ENCODE results near the gene PAGE2B. TPM values are rescaled to one million over a fixed set of nuclear protein-coding genes. Genes with fewer than 3 reads are reported as not detected.
"Not testable (repeated sequence)": the region's sequence is repeated elsewhere in the genome, so short reads cannot be mapped to it uniquely, and the experiment has no call there.

PAGE2B gene
- polyA plus RNA-seq (ENCODE audit: insufficient read depth in 1 of 5, insufficient read length in 5 of 5, low replicate concordance in 1 of 5) = not detected
- long read RNA-seq, donor 1 = 0 reads
- long read RNA-seq, donor 2 = 0 reads
- long read RNA-seq, donor 3 = 0 reads
- long read RNA-seq, donor 4 = 0 reads
- long read RNA-seq, donor 5 = 0 reads
- long read RNA-seq, donor 6 = 0 reads
- long read RNA-seq, donor 7 = 0 reads
- long read RNA-seq, donor 8 = 0 reads

DNA sequence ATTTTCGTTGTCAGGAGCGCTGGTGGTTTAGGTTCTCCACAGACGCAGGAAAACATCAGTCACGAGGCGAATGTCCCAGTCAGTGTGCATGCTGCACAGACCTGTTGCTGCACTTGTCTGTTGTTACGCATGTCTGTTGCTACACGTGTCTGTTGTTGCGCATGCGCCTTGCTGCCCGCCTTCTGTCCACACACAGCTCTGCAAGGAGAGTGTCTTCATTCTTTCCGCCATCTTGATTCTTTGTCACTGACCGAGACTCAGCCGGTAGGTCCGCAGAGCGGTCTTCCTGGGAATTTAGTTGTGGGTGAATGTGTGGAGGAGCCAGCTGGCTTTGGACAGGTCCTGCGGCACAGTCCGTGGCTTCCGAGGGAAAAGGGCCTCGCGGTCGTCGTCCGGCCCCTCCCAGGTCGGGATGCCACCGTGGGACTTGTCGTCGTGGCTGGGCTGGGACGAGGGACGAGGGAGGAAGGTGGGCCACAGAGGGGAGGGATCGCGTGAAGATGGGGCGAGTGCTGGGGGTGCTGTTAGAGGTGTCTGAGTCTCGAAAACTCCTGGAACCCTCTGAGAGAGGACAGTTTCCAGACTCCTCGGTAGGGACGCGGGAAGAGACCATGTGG is at the start of gene PAGE2B:
TSS of gene PAGE2B (plus strand) at position 180 of the 617 bp plus-strand sequence. CDS start 1,012 bp downstream, outside the sequence.
- DNase-seq = no peak

GRCh38 chrX:55026143-55026542 is 48.7 kb upstream of the PAGE2B start:
- no peak for DNase-seq

DNA sequence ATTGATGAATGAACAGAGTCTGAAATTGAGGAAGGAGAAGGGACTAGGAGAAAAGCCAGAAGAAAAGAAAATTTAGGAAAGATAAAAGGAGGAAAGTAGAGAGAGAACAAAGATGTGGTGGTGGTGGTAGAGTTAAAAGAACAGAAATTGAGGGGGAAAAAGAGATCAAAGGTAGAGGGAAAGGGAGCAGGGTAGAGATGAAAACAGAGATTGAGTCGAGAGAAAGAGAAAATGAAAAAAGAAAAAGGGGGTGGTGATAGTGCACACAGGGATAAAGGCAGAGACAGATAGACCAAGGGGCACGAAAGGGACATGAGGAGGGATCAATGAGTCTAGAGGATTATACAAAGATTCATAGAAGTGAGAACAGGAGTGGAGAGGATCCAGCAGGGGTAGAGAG is 48.0 kb upstream of the PAGE2B start:
- no peak for DNase-seq

DNA sequence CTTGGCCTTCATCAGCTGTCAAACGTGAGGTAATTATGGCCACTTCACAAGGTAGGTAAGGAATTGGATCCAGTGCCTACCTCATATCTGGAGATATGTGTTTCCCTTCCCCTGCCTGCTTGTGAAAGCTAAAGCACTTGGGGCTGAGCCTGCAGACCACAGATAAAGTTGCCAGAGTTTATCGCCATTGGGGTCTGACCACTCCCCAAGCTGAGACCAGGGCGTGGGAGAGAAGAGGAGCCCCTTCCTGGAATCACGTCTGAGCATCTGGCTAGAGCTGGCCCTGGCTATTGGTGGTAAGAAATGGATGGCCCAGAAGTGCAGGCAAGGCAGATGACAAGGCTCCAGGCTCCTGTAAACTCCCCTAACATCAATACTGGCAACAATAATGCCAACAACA is 46.8 kb upstream of the PAGE2B start:
- no peak for DNase-seq

DNA sequence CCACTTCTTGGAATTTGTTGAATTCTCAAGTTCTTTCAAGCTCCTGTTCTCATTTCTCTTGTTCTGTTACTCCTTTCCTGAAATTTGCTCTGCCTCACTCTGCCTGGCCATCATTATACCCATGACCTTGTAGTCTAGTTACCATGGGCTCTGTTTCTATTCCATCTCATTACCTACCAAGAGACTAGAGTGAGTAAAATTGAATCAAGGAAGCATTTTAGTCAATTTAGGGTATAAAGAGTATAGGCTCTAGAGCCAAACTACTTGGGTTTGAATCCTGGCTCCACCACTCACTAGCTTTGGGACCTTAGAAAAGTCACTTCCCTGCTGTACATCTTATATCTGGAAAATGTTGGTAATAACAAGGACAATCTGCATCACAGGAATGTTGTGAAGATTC is 46.2 kb upstream of the PAGE2B start:
- DNase-seq = no peak

DNA sequence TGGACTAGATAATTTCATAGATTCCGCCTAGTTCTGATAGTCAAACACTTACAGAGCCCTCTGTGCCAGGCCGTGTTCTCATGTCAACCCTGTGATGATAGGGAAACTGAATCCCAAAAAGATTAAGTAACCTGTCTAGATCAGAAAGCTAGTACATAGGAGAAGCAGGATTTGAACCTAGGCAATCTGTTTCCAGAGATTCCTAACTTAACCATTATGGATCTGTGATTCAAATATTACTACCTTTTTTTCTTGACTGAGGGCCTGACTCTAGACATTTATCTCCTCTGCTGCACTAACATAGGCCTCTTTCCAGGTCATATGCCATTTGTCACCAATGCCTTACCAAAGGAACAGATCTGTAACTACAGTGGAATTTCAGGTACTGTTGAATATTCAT is 45.5 kb upstream of the PAGE2B start:
- DNase-seq = no peak

- no peak for DNase-seq
Observed at GRCh38 chrX:55030271-55031205, 44.3 kb upstream of the PAGE2B start, which contains the start of gene ALAS2. TSS of gene ALAS2 (minus strand) at chrX:55030977. CDS start at chrX:55026000, 4,977 bp downstream.

- DNase-seq = no peak
Observed at GRCh38 chrX:55033429-55033828, 41.4 kb upstream of the PAGE2B start.

- DNase-seq = no peak
Observed at GRCh38 chrX:55039471-55039870, 35.4 kb upstream of the PAGE2B start.

DNA sequence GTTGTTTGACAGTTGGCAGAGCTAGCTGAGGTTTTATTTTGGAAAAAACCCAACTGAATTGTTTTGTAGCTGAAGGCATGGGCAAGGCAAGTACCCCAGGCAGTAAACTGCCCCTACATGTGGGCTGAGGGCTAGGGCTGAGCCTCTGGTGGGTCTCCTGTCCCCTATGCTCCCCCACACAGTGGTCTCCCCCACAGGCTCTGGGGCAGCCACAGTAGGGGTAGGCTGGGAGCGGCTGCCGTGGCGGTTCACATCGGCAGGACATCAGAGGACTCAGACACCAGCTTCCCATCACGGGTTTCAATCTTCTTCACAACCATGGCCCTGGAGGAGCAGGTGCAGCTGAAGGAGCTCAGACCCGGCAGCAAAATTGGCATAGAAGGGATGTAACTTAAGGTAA is 33.3 kb upstream of the PAGE2B start:
- no peak for DNase-seq

DNA sequence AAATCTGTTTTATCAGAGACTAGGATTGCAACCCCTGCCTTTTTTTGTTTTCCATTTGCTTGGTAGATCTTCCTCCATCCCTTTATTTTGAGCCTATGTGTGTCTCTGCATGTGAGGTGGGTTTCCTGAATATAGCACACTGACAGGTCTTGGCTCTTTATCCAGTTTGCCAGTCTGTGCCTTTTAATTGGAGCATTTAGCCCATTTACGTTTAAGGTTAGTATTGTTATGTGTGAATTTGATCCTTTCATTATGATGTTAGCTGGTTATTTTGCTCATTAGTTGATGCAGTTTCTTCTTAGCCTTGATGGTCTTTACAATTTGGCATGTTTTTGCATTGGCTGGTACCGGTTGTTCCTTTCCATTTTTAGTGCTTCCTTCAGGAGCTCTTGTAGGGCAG is 24.2 kb upstream of the PAGE2B start:
- not testable (repeated sequence) for DNase-seq

DNA sequence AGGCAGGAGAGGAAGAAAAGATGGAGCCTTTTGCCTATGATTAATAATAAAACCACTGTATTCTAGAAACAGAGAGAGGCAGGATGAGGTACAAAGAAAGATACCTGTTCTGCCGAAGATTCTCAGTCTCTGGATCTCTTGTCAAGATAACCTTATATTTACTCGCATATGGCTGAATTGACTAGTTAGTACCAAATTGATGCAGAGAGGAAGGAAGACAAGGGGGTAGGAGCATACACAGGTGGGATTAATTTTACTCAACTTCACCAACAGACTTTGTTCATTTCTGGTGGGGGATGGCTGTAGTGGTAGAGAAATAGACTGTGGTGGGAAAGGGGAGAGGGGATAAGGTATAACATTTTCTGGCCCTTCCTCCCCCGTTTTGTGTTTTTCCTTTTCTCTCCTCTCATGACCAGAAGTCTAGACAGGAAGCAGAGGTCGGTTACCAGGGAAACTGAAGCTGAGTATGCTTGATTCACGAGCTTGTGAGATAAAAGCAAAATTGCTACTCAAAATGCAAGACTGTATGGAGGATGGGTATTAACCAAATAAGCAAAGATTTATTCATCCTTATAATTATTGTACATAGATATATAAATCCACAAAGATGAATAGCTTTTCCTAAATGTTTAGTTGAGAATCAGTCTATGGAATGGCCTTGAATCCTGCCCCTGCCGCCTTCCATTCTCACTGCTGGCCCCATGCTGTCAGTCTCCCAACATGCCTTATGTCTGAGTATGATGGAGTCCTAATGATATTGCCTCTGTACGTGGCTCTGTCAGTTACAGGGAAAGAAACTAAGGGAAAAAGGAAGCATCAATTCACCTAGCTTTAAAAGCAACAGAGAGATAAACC is 17.8 kb upstream of the PAGE2B start:
- DNase-seq = peak in 1 of 2 donors; percentile 2

DNA sequence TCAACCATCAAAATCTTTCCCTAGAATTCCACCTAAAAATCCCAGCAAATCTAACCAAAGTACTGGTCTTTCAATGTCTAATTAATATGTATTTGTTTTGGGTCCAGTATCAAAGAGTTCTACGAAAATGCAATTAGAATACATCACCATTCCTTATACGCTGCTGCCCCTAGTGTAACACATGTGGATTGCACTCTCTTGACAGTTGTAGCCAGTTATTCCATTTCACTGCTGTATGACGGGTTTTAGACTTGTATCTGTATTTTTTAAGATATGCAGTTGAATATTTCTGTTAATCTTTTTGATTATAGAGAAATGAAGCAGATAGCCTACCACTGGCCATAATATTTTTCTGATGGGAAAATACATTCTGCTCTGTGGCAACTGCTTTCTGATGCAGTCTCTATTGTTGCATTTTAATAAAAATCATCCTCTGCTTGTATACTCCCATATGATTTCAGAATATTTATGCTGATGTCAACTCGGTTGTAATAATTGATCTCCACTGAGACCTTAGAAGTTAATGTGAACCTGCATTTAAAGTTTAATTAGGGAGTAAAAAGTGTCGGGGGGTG is 17.1 kb upstream of the PAGE2B start:
- peak; percentile 29 to 37 for DNase-seq

DNA sequence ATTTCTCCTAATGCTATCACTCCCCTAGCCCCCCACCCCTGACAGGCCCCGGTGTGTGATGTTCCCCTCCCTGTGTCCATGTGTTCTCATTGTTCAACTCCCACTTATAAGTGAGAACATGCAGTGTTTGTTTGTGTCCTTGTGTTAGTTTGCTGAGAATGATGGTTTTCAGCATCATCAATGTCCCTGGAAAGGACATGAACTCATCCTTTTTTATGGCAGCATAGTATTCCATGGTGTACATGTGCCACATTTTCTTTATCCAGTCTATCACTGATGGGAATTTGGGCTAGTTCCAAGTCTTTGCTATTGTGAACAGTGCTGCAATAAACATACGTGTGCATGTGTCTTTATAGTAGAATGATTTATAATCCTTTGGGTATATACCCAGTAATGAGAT is 7.7 kb upstream of the PAGE2B start:
- DNase-seq = not testable (repeated sequence)

DNA sequence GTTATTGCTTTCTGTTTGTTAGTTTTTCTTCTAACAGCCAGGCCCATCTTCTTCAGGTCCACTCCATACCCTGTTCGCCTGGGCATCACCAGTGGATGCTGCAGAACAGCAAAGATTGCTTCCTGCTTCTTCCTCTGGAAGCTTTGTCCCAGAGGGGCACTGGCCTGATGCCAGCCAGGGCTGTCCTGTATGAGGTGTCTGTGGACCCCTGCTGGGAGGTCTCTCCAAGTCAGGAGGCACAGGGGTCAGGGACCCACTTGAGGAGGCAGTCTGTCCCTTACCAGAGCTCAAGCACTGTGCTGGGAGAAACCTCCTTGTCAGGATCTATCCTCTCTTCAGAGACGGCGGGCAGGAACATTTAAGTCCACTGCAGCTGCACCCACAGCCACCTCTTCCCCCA is 2.5 kb upstream of the PAGE2B start:
- no peak for DNase-seq

GRCh38 chrX:55088795-55089489 is 14.1 kb downstream of the PAGE2B start, which contains the start of gene PAGE2:
TSS of gene PAGE2 (plus strand) at chrX:55089018. CDS start at chrX:55090021, 1,003 bp downstream.
- no peak for DNase-seq

DNA sequence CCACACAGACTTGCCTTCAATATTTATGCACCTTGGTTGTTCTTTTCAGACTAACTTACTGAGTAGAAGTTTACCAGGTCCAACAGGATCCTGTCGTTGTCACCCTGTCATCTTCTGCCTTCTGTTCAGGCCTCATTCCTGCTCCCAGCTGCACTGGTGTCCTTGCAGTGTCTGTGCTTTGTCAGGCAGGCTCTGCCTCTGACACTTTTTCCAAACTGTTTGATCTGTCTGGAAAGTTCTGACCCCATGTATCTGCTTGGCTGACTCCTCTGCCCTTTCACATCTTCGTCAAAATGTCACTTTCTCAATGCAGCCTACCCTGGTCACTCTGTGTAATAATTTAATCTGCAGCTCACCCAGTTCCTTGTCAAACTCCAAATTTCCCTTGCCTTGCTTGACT is 23.9 kb downstream of the PAGE2B start:
- DNase-seq = peak; percentile 4 to 6

DNA sequence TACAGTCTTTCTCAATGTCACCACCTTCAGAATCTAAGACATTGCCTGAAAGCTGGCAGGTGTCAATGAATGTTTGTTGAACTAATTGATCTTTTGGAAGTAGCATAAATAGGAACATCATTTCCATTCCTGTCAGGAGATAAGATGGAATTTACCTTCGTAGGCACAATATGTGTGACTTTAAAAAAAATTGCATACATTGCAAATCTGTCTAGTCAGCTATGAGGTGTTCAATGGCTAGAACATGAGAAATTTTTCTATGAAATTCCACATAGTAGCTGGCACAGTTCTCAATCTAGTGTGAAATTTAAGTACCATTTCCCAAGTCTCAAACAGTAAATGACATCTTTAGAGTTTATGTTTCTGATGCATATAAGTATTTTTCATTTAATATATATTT is 24.3 kb downstream of the PAGE2B start:
- no peak for DNase-seq

DNA sequence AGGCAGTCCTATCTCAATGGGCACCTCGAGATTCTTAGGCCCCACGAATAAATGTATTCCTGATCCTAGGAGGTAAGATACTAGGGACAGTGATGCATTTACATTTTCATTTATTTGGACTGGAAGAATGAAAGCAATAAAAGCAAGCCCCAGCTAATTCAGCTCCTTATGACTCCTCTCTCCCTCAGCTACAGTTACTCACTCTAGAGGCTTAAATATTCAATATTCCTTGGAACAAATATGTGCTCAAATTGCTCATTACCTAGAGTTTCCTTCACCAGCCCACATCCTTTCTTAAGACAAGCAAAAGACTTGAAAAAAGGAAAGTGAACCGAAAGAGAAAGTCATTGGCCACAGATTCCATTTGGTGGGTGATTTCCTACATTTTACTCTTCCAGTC is 27.9 kb downstream of the PAGE2B start:
- DNase-seq = no peak

- DNase-seq = no peak
Observed at GRCh38 chrX:55107262-55107661, 32.4 kb downstream of the PAGE2B start.
